Smooth muscle cell (in vitro differentiated cells): ENCODE measurements around the gene TMEM255B. TPM values are rescaled to one million over a fixed set of nuclear protein-coding genes. Genes with fewer than 3 reads are reported as not detected.

Experiments used
- DNase-seq: peaks from one replicate; lab custom pipeline; 2025; ENCODE audit not compliant: unreplicated experiment; lab: John Stamatoyannopoulos, UW
- H2AFZ ChIP-seq: fragments of 200-600 bp; sonication (generic); 2 replicates; pipeline ENCODE4 v1.6.0; 2016; ENCODE audit warnings: antibody characterized with exemption, low read depth, mild to moderate bottlenecking
- H3F3A ChIP-seq: fragments of 200-600 bp; sonication (generic); 2 replicates; pipeline ENCODE4 v1.6.0; 2017; ENCODE audit warnings: antibody characterized with exemption, low read depth
- H3K27ac ChIP-seq: fragments of 200-600 bp; sonication (generic); 2 replicates; pipeline ENCODE4 v1.5.1; 2016; ENCODE audit warnings: low read depth, mild to moderate bottlenecking
- H3K27me3 ChIP-seq: fragments of 200-600 bp; sonication (generic); 2 replicates; pipeline ENCODE4 v1.6.1; 2016; ENCODE audit warnings: low read depth, mild to moderate bottlenecking
- H3K36me3 ChIP-seq: fragments of 200-600 bp; sonication (generic); 2 replicates; pipeline ENCODE4 v1.5.1; 2016; ENCODE audit warnings: low read depth
- H3K4me1 ChIP-seq: fragments of 200-600 bp; sonication (generic); 2 replicates; pipeline ENCODE4 v1.5.1; 2016; ENCODE audit warnings: low read depth
- H3K4me2 ChIP-seq: fragments of 200-600 bp; sonication (generic); 2 replicates; pipeline ENCODE4 v1.6.0; 2016; ENCODE audit warnings: mild to moderate bottlenecking
- H3K4me3 ChIP-seq: fragments of 200-600 bp; sonication (generic); 2 replicates; pipeline ENCODE4 v1.5.1; 2016; ENCODE audit warnings: mild to moderate bottlenecking
- H3K79me2 ChIP-seq: fragments of 200-600 bp; sonication (generic); 2 replicates; pipeline ENCODE4 v1.6.0; 2016; ENCODE audit warnings: low read depth, mild to moderate bottlenecking
- H3K9ac ChIP-seq: fragments of 200-600 bp; sonication (generic); 2 replicates; pipeline ENCODE4 v1.6.0; 2016; ENCODE audit warnings: low read depth
- H3K9me3 ChIP-seq: fragments of 200-600 bp; sonication (generic); replicated peaks from 2 replicates; pipeline ENCODE4 v1.5.1; 2016; ENCODE audit warnings: low read depth
- H4K20me1 ChIP-seq: fragments of 200-600 bp; sonication (generic); 2 replicates; pipeline ENCODE4 v1.6.0; 2016; ENCODE audit warnings: low read depth
- CTCF ChIP-seq: fragments of 200-600 bp; sonication (generic); IDR thresholded peaks from 2 replicates; pipeline ENCODE4 v1.5.1; 2017; ENCODE audit warnings: borderline replicate concordance, mild to moderate bottlenecking, antibody characterized with exemption; ENCODE audit not compliant: insufficient read depth, poor library complexity, severe bottlenecking
- WGBS: methylation state at CpG from one replicate; pipeline ENCODE4 v1.1.7; 2016; ENCODE audit warnings: low lambda C conversion rate; 5-methylcytosine and 5-hydroxymethylcytosine counted together
- polyA plus RNA-seq: library from polyadenylated mRNA; unstranded; fragments of >200 nt; fragmentation: Nextera tagmentation; extraction: Ambion mirVana; gene quantifications from 2 replicates; pipeline ENCODE4 v1.2.1, GENCODE V29; 2016
- total RNA-seq: library from RNA; depleted of rRNA; stranded (reverse); fragments of >200 nt; gene quantifications from 2 replicates; pipeline ENCODE4 v1.2.3, GENCODE V29; 2014

The TMEM255B gene
- total and polyA plus RNA-seq, 2 experiments from 2014 or later: 0.22 to 2.1 TPM

GRCh38 chr13:113748862-113749451 is 10.1 kb upstream of the TMEM255B start:
- Histone ChIP-seq H3K4me1 (no peaks in the 10 kb centered on the region), H3K79me2 (no peaks in the 10 kb centered on the region), H3K27me3 (no peaks in the 10 kb centered on the region), H3K4me2 (no peak overlapping the region), H3K36me3 (no peaks in the 10 kb centered on the region), H2AFZ (no peak overlapping the region), H3K4me3 (no peak overlapping the region), H3K9ac (no peak overlapping the region), H3F3A (no peaks in the 10 kb centered on the region), H4K20me1 (no peaks in the 10 kb centered on the region), H3K27ac (no peak overlapping the region), H3K9me3 (no peaks in the 10 kb centered on the region)
- 88% methylated on average over 18 of the region's 22 CpGs for WGBS
- no peak for DNase-seq
- TF ChIP-seq CTCF: no peak

- WGBS: 95% methylated on average over 13 of the region's 13 CpGs
- no peak overlapping the region for H3K4me3 ChIP-seq
- no peaks in the 10 kb centered on the region for H3K79me2 ChIP-seq
Measured at GRCh38 chr13:113749507-113749906, 9.5 kb upstream of the TMEM255B start.

GRCh38 chr13:113749967-113750366 is 9.1 kb upstream of the TMEM255B start:
- WGBS: 92% methylated on average over 11 of the region's 11 CpGs
- no peaks in the 10 kb centered on the region for H4K20me1 ChIP-seq

More at GRCh38 chr13:113749507-113749906, 9.5 kb upstream of the TMEM255B start:
- Histone ChIP-seq H3K27me3 (no peaks in the 10 kb centered on the region), H4K20me1 (no peaks in the 10 kb centered on the region), H3K9me3 (no peaks in the 10 kb centered on the region), H3K4me2 (no peak overlapping the region), H2AFZ (no peak overlapping the region), H3K9ac (no peak overlapping the region), H3K4me1 (no peaks in the 10 kb centered on the region), H3K27ac (no peak overlapping the region), H3F3A (no peaks in the 10 kb centered on the region), H3K36me3 (no peaks in the 10 kb centered on the region)
- no peak for DNase-seq
- TF ChIP-seq CTCF: no peak

More at GRCh38 chr13:113749967-113750366, 9.1 kb upstream of the TMEM255B start:
- Histone ChIP-seq H3K4me3 (no peak overlapping the region), H3K9me3 (no peaks in the 10 kb centered on the region), H3K4me2 (no peak overlapping the region), H2AFZ (no peak overlapping the region), H3K79me2 (no peaks in the 10 kb centered on the region), H3K4me1 (no peaks in the 10 kb centered on the region), H3K27ac (no peak overlapping the region), H3F3A (no peaks in the 10 kb centered on the region), H3K9ac (no peak overlapping the region), H3K27me3 (no peaks in the 10 kb centered on the region), H3K36me3 (no peaks in the 10 kb centered on the region)
- no peak for TF ChIP-seq CTCF
- DNase-seq: no peak
